Endothelial cell of umbilical vein (primary cell): Measurements from ENCODE around the gene COPS6.

ENCODE experiments used
- CTCF ChIP-seq, 2 donors: IDR thresholded peaks; 1 replicate in 1 of 2; 2 replicates in 1 of 2; pipeline ENCODE4 v1.5.1; 2011; ENCODE audit warnings: low read length in 2 of 2, mild to moderate bottlenecking in 2 of 2, moderate library complexity in 2 of 2, control low read depth in 1 of 2, inconsistent platforms in 1 of 2, low read depth in 1 of 2; ENCODE audit not compliant: insufficient read depth in 1 of 2; ENCODE audit errors: extremely low read depth in 1 of 2
- MYC ChIP-seq: IDR thresholded peaks from one replicate; pipeline ENCODE4 v1.6.1; 2011; ENCODE audit warnings: mild to moderate bottlenecking, low read depth, low read length
- POLR2A ChIP-seq: IDR thresholded peaks from 2 replicates; pipeline ENCODE4 v1.6.1; 2012; ENCODE audit warnings: low read depth, mild to moderate bottlenecking, control low read depth, low read length

DNA sequence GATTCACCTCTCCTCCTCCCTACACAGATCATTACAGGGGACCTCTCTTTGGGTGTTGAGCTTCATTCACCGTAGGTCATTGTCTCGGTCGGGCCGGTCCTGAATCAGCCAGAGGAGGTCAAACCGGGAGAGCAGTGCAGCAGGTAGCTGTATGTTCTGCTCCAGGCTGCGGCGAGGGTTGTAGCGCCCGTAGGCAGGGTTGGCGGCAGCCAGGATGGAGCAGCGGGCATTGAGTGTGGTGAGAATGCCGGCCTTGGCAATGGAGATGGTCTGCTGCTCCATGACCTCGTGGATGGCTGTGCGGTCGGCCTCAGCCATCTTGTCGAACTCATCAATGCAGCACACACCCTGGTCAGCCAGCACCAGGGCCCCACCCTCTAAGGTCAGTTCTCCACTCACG, 6.9 kb downstream of the COPS6 start:
- TF ChIP-seq POLR2A (no peak), CTCF (IDR thresholded peaks at IDR 0.05; ENCODE audit: extremely low read depth in 1 of 2, insufficient read depth in 1 of 2, low read depth in 1 of 2, low read length in 2 of 2) (no peak), MYC (no peak)
